ENCODE measurements around the gene FAM228B.

DNA sequence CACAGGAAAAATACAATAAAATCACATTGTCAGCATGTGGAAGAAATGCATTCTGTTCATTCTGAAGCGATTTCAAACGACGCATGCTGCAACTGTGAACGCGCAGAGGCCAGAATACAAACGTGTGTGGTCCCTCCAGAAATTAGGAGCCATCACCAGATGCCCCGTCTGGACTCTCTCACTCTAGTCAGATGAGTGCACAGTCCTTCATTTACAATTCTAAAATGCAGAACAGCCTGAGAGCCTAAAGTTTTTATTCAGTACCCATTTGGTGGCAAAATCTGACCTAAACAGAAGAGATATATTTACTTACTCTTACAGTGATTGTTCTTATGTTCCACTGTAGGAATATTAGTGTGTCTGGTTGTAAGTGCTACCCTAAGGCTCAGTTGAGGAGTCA, 88.1 kb downstream of the FAM228B start:
- TF ChIP-seq, protein P1, sequence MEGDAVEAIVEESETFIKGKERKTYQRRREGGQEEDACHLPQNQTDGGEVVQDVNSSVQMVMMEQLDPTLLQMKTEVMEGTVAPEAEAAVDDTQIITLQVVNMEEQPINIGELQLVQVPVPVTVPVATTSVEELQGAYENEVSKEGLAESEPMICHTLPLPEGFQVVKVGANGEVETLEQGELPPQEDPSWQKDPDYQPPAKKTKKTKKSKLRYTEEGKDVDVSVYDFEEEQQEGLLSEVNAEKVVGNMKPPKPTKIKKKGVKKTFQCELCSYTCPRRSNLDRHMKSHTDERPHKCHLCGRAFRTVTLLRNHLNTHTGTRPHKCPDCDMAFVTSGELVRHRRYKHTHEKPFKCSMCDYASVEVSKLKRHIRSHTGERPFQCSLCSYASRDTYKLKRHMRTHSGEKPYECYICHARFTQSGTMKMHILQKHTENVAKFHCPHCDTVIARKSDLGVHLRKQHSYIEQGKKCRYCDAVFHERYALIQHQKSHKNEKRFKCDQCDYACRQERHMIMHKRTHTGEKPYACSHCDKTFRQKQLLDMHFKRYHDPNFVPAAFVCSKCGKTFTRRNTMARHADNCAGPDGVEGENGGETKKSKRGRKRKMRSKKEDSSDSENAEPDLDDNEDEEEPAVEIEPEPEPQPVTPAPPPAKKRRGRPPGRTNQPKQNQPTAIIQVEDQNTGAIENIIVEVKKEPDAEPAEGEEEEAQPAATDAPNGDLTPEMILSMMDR (IDR thresholded peaks at IDR 0.05) = no peak
- TF ChIP-seq POLR2A (IDR thresholded peaks at IDR 0.05) = no peak
- no peak for TF ChIP-seq POLR2AphosphoS5 (IDR thresholded peaks at IDR 0.05)
